ENCODE data around the gene SUSD1.
"Not testable (repeated sequence)": the region's sequence is repeated elsewhere in the genome, so short reads cannot be mapped to it uniquely, and the experiment has no call there.

SUSD1 gene

DNA sequence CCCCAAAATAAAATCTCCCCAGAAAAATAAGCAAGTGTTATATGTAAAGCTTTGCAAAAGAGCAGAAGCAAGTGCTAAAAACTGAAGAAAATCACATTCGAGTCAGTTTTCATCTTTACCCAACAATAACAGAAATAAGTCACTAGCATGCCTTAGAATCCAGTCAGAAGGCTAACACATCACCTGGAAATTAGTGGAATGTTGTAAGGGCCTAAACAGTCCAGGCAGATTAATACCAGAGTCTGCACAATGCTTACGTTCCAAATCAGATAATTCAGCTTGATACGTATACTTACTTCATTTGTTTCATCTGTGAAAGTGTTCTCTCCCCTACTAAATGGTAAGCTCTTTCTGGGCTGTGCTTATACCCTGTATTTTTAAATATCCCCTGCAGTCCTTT lies 42.7 kb downstream of the SUSD1 start:
- no peak for DNase-seq (ENCODE audit: low read depth)
- no peak overlapping the region for H3K4me3 ChIP-seq (ENCODE audit: low read depth, low read length)
- TF ChIP-seq CTCF (IDR thresholded peaks at IDR 0.05; ENCODE audit: control insufficient read depth, extremely low read depth, insufficient read depth): no peak

DNA sequence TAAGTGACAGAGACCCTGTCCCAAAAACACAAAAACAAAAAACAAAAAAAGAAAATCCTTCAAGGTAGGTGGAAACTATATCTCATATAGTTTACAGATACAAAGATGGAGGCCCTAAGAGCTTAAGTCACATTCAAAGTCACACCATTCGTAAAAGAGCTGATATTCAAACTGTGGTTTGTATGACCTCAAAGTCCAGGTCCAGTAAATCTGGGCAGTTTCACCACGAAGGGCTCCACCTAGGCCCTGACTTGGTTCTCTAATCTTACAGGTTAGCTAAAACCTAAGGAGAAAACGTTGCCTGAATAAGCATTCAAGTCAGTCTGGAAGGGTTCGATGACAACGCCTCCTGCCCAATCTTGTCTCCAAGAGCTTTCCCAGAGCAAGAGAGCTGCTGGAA lies 44.1 kb downstream of the SUSD1 start:
- H3K4me3 ChIP-seq (ENCODE audit: low read depth, low read length): no peak overlapping the region
- no peak for TF ChIP-seq CTCF (IDR thresholded peaks at IDR 0.05; ENCODE audit: control insufficient read depth, extremely low read depth, insufficient read depth)
- no peak for DNase-seq (ENCODE audit: low read depth)

DNA sequence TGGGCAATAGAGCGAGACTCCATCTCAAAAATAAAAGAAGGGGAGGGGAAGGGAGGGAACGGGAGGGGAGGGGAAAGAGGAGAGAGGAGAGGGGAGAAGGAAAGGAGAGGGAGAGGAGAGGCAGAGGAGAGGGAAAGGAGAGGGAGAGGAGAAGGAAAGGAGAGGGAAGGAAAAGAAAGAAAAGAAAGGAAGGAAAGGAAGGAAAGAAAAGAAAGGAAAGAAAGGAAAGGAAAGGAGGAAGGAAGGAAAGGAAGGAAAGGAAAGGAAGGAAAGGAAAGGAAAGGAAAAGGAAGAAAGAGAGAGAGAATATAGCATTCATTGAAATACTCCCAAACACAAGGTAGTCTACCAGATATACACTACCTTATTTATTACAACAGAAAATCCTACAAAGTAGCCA lies 44.8 kb downstream of the SUSD1 start:
- DNase-seq (ENCODE audit: low read depth): no peak
- TF ChIP-seq CTCF (IDR thresholded peaks at IDR 0.05; ENCODE audit: control insufficient read depth, extremely low read depth, insufficient read depth): no peak
- no peak overlapping the region for H3K4me3 ChIP-seq (ENCODE audit: low read depth, low read length)

- no peak overlapping the region for H3K4me3 ChIP-seq (ENCODE audit: low read depth, low read length)
- no peak for TF ChIP-seq CTCF (IDR thresholded peaks at IDR 0.05; ENCODE audit: control insufficient read depth, extremely low read depth, insufficient read depth)
- no peak for DNase-seq (ENCODE audit: low read depth)
Observed at GRCh38 chr9:112129246-112129645, 45.9 kb downstream of the SUSD1 start.

DNA sequence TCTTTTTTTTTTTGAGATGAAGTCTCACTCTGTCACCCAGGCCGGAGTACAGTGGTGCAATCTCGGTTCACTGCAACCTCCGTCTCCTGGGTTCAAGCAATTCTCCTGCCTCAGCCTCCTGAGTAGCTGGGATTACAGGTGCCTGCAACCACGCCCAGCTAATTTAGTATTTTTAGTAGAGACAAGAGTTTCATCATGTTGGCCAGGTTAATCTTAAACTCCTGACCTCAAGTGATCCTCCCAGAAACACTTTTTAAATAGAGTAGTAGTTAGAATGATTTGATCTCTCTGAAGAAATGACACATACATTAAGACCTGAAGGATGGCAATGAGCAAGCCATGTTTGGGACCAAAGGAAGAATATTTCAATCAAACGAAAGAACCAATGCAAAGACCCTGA lies 46.7 kb downstream of the SUSD1 start:
- not testable (repeated sequence) for H3K4me3 ChIP-seq (ENCODE audit: low read depth, low read length); DNase-seq (ENCODE audit: low read depth)

- H3K4me3 ChIP-seq (ENCODE audit: low read depth, low read length): no peak overlapping the region
- TF ChIP-seq CTCF (IDR thresholded peaks at IDR 0.05; ENCODE audit: control insufficient read depth, extremely low read depth, insufficient read depth): no peak
- DNase-seq (ENCODE audit: low read depth): no peak
Observed at GRCh38 chr9:112127281-112127680, 47.8 kb downstream of the SUSD1 start.

DNA sequence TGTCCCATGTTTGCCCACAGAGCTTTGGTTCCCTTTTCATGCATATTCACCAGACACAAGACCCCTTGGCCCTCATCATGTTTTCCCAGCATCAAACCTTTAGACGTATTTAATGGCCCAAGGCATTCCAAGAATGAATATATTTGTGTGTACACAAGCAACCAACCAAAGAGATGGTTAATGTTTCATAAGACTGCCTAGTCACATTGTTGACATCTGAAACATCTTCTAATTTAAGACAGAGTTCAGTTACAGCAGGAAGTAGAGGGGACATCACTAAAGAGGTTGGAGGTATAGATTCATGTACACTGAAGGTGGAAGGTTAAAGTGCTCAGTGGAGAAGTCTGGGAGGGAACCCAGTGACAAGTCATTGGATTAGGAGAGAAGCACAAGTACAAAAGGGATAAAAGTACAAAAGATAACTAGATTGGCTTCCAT lies 49.1 kb downstream of the SUSD1 start:
- TF ChIP-seq CTCF (IDR thresholded peaks at IDR 0.05; ENCODE audit: control insufficient read depth, extremely low read depth, insufficient read depth): no peak
- no peak overlapping the region for H3K4me3 ChIP-seq (ENCODE audit: low read depth, low read length)
- DNase-seq (ENCODE audit: low read depth): no peak

DNA sequence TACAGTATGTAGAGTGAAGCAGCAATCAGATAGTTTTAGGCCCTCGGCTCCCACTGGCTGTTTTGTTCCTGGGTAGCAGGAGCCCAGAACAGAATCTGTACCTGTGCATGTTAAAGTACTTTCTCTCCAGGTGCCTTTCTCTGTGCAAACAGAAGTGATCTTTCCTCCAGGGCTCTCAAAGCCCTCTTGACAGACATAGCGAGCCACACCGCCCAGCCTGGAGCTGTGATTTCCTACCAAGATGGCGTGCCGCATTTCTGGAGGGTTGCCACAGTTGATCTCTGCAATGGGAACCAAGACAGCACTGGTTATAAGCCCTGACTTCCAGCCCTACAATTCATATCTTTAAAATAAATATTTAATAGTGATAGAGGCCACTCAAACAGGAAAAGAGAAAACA lies 50.9 kb downstream of the SUSD1 start:
- H3K4me3 ChIP-seq (ENCODE audit: low read depth, low read length): no peak overlapping the region
- no peak for TF ChIP-seq CTCF (IDR thresholded peaks at IDR 0.05; ENCODE audit: control insufficient read depth, extremely low read depth, insufficient read depth)
- no peak for DNase-seq (ENCODE audit: low read depth)
